GM12878 (cell line): ENCODE measurements around the gene PPM1D. TPM values are rescaled to one million over a fixed set of nuclear protein-coding genes. Genes with fewer than 3 reads are reported as not detected.

Experiments
- ATF2 ChIP-seq: IDR thresholded peaks from 2 replicates; pipeline ENCODE4 v1.6.1; 2012; ENCODE audit warnings: low read length, inconsistent platforms
- BCL11A ChIP-seq: IDR thresholded peaks from 2 replicates; pipeline ENCODE4 v1.6.1; 2011; ENCODE audit warnings: low read depth, low read length
- BCL3 ChIP-seq: IDR thresholded peaks from 2 replicates; pipeline ENCODE4 v1.6.1; 2011; ENCODE audit warnings: borderline replicate concordance, low read depth, mild to moderate bottlenecking, moderate library complexity, low read length; ENCODE audit not compliant: insufficient read depth, poor library complexity, severe bottlenecking
- EED ChIP-seq: sonication (generic); IDR thresholded peaks from 2 replicates; pipeline ENCODE4 v1.6.1; 2016; ENCODE audit warnings: antibody characterized with exemption, low read depth
- EGR1 ChIP-seq, 2 experiments: IDR thresholded peaks; 1 replicate in 1 of 2; 2 replicates in 1 of 2; pipeline ENCODE4 v1.6.1; 2011 to 2012; ENCODE audit warnings: low read depth in 2 of 2, low read length in 2 of 2, borderline replicate concordance in 1 of 2, mild to moderate bottlenecking in 1 of 2, moderate library complexity in 1 of 2
- ETV6 ChIP-seq, 2 experiments: fragments of 450-650 bp in 1 of 2; IDR thresholded peaks in 1 of 2; conservative IDR thresholded peaks in 1 of 2; 2 replicates each; pipeline ENCODE4 v1.6.1; 2014; ENCODE audit warnings: antibody characterized with exemption in 1 of 2, borderline replicate concordance in 1 of 2, low read depth in 1 of 2, mild to moderate bottlenecking in 1 of 2, moderate library complexity in 1 of 2
- GATAD2B ChIP-seq: fragments of 450-650 bp; conservative IDR thresholded peaks from 2 replicates; pipeline ENCODE4 v1.6.1; 2017; ENCODE audit warnings: low read depth, mild to moderate bottlenecking, moderate library complexity
- HDAC2 ChIP-seq: fragments of 200-600 bp; sonication (generic); IDR thresholded peaks from 2 replicates; pipeline ENCODE4 v1.6.1; 2017
- MEF2A ChIP-seq: IDR thresholded peaks from 2 replicates; pipeline ENCODE4 v1.6.1; 2011; ENCODE audit warnings: low read depth, mild to moderate bottlenecking, low read length, moderate library complexity; ENCODE audit not compliant: insufficient read depth
- MXI1 ChIP-seq: fragments of 150-350 bp; IDR thresholded peaks from 2 replicates; pipeline ENCODE4 v1.6.1; 2011; ENCODE audit warnings: low read depth, mild to moderate bottlenecking, inconsistent platforms, low read length, improper control_type of control experiment
- NBN ChIP-seq: fragments of 450-650 bp; IDR thresholded peaks from 2 replicates; pipeline ENCODE4 v1.6.1; 2016
- NFIC ChIP-seq: IDR thresholded peaks from 2 replicates; pipeline ENCODE4 v1.6.1; 2012; ENCODE audit warnings: low read depth, mild to moderate bottlenecking, inconsistent platforms, low read length, moderate library complexity
- POLR2AphosphoS5 ChIP-seq: IDR thresholded peaks from 2 replicates; pipeline ENCODE4 v1.6.1; 2011; ENCODE audit warnings: mild to moderate bottlenecking, low read length, inconsistent platforms
- RAD21 ChIP-seq: IDR thresholded peaks from 2 replicates; pipeline ENCODE4 v1.6.1; 2011; ENCODE audit warnings: mild to moderate bottlenecking, low read depth, low read length, moderate library complexity; ENCODE audit not compliant: insufficient read depth
- RBBP5 ChIP-seq: fragments of 200-600 bp; sonication (generic); conservative IDR thresholded peaks from 2 replicates; pipeline ENCODE4 v1.6.1; 2016
- RCOR1 ChIP-seq: conservative IDR thresholded peaks from 2 replicates; pipeline ENCODE4 v1.6.1; 2012; ENCODE audit warnings: low read depth, low read length, improper control_type of control experiment
- SIN3A ChIP-seq: IDR thresholded peaks from 2 replicates; pipeline ENCODE4 v1.6.1; 2012; ENCODE audit warnings: low read depth, low read length, improper control_type of control experiment
- SIX5 ChIP-seq: IDR thresholded peaks from 2 replicates; pipeline ENCODE4 v1.6.1; 2011; ENCODE audit warnings: mild to moderate bottlenecking, low read depth, low read length, moderate library complexity; ENCODE audit not compliant: severe bottlenecking
- SMARCA5 ChIP-seq: fragments of 450-650 bp; IDR thresholded peaks from 2 replicates; pipeline ENCODE4 v1.6.1; 2017; ENCODE audit warnings: mild to moderate bottlenecking
- SREBF1 ChIP-seq: IDR thresholded peaks from 2 replicates; pipeline ENCODE4 v1.6.1; 2012; ENCODE audit warnings: mild to moderate bottlenecking, low read length
- TARDBP ChIP-seq: IDR thresholded peaks from 2 replicates; pipeline ENCODE4 v1.6.1; 2016; ENCODE audit warnings: borderline replicate concordance
- ZNF24 ChIP-seq: fragments of 450-650 bp; IDR thresholded peaks from 2 replicates; pipeline ENCODE4 v1.6.1; 2017; ENCODE audit warnings: antibody characterized with exemption, mild to moderate bottlenecking
- ZNF687 ChIP-seq: fragments of 450-650 bp; IDR thresholded peaks from 2 replicates; pipeline ENCODE4 v1.6.1; 2017; ENCODE audit warnings: mild to moderate bottlenecking, moderate library complexity
- ZSCAN29 ChIP-seq: fragments of 450-650 bp; IDR thresholded peaks from 2 replicates; pipeline ENCODE4 v1.6.1; 2017; ENCODE audit warnings: mild to moderate bottlenecking, moderate library complexity
- polyA plus RNA-seq, 11 experiments: library from polyadenylated mRNA; depleted of rRNA in 4 of 11; unstranded in 6 of 11; stranded (reverse) in 5 of 11; fragments of >200 nt; fragmentation: Nextera tagmentation in 4 of 11; fragmentation: Illumina TruSeq in 1 of 11; extraction: Ambion mirVana in 4 of 11; extraction: Trizol in 1 of 11; gene quantifications; 1 replicate in 1 of 11; 2 replicates in 10 of 11; pipeline versions ENCODE4 v1.2.1 to v1.2.3, GENCODE V29; 2011 to 2016; ENCODE audit warnings: inconsistent platforms in 2 of 11, missing spikeins in 2 of 11, low read depth in 1 of 11
- total RNA-seq, 4 experiments: library from RNA; depleted of rRNA in 3 of 4; stranded (reverse); fragments of >200 nt in 3 of 4; fragmentation: Illumina TruSeq in 1 of 4; extraction: Trizol in 1 of 4; gene quantifications; 2 replicates each; pipeline versions ENCODE4 v1.2.1 to v1.2.3, GENCODE V29; 2013 to 2021

The PPM1D gene
- total and polyA plus RNA-seq, 10 of the 15 experiments (the other 5 are each of a cell fraction or from before 2014, with no cell fraction given) = 1.9 to 20.8 (median 10.7) TPM

DNA sequence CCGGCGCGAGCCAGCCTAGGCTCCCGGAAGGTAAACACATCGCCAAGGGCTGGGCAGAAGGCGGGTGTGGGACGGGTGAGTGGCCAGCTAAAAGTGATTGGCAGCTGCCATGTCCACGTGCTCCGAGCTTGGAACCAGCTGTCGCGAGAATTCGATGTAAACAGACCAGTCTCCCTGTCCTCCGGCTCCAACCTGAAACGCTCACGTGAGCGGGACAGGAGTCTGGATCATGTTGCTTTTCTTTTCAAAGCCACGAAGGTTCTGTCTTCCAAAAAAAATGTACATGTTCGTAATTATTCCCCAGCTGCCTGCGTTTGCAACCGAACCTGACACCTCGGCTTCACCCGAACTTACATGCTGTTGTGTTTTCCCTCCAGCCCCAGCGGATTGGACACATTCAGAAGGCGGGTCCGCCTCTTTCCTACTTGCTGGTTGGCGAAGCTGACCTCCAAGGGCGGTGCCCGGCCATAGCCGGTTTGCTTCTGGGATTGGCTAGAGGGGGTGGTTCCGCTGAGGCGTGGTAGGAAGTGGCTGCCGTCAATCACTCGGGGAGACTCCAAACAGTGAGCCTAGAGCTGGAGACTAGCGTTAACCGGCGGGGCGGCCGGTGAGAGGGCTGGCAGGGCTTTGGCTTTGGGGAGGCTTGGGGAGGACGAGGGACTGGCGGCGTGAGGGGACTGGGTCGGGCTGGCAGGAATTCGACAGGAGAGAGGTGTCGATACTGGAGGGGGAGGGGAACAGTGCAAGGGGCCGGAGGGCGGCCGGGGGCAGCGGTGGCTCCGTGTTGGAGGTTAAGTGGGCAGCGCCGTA is 77.5 kb downstream of the PPM1D start, which contains the start of gene BCAS3 (continued):
- no peak; the same call in 1 of the 2 replicates for TF ChIP-seq HDAC2
- no peak for TF ChIP-seq TARDBP
- peak; percentile 94 for TF ChIP-seq SIN3A
- TF ChIP-seq NBN = peak; percentile 81; the same call in 1 of the 2 replicates
- no peak for TF ChIP-seq GATAD2B
- no peak for TF ChIP-seq SREBF1
- no peak for TF ChIP-seq BCL11A
- TF ChIP-seq RCOR1 = no peak
- TF ChIP-seq ETV6 (conservative IDR thresholded peaks at IDR 0.05 in 1 of 2, IDR thresholded peaks at IDR 0.05 in 1 of 2; ENCODE audit: borderline replicate concordance in 1 of 2, low read depth in 1 of 2) = no peak; a peak in 1 of 4 replicates
- no peak for TF ChIP-seq ZNF24
- peak; percentile 90 for TF ChIP-seq MXI1
- peak; percentile 30 for TF ChIP-seq SIX5
- TF ChIP-seq RBBP5 = no peak
- TF ChIP-seq RAD21 = no peak
- TF ChIP-seq ATF2 = no peak
- no peak for TF ChIP-seq ZNF687
- TF ChIP-seq EED = no peak
- TF ChIP-seq BCL3 = no peak
- TF ChIP-seq NFIC = no peak
- no peak for TF ChIP-seq EGR1 (IDR thresholded peaks at IDR 0.05; ENCODE audit: borderline replicate concordance in 1 of 2, low read depth in 2 of 2, low read length in 2 of 2)
- TF ChIP-seq SMARCA5 = no peak
- no peak for TF ChIP-seq MEF2A
- TF ChIP-seq ZSCAN29 = no peak
- TF ChIP-seq POLR2AphosphoS5 = peak; percentile 41; the same call in 1 of the 2 replicates
